Measurements from ENCODE around the gene ARHGAP28. TPM values are rescaled to one million over a fixed set of nuclear protein-coding genes. Genes with fewer than 3 reads are reported as not detected.

ARHGAP28 gene
- polyA plus RNA-seq, 4 donors = 33.7 to 80.9 (median 65.4) TPM

DNA sequence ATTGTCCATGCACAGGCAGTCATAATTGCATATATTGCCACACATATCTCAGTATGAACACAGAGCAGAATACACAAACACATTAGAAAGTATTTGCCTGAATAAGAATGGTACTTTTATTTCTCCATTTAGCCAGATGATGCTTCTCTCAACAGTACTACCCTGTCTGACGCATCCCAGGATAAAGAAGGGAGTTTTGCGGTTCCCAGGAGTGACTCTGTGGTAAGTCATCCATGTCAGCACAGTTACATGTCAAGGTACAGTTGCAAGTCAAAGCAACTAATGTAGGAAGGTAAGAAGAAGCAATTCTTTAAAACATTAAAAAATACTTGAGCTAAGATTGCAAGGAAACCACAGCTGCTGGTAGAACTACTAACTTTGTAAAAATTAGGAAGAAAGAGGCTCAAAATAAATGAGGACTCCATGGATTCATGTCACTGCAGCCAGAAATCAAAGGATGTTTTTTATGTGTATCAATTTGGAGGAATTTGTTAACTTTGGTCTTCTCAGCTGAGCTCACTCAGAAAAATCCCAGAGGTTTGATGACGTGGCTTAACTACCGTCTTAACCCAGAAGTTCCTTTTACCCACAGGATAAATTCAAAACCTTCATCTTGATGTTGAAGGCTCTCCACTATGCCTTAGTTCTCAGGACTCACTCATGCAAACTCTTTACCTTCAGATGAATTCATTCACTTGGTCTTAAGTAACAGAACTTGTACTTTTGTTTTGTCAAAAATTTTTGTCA lies 130.3 kb downstream of the ARHGAP28 start:
- no peak for DNase-seq (ENCODE audit: low read depth in 4 of 4, low spot score in 3 of 4)

DNA sequence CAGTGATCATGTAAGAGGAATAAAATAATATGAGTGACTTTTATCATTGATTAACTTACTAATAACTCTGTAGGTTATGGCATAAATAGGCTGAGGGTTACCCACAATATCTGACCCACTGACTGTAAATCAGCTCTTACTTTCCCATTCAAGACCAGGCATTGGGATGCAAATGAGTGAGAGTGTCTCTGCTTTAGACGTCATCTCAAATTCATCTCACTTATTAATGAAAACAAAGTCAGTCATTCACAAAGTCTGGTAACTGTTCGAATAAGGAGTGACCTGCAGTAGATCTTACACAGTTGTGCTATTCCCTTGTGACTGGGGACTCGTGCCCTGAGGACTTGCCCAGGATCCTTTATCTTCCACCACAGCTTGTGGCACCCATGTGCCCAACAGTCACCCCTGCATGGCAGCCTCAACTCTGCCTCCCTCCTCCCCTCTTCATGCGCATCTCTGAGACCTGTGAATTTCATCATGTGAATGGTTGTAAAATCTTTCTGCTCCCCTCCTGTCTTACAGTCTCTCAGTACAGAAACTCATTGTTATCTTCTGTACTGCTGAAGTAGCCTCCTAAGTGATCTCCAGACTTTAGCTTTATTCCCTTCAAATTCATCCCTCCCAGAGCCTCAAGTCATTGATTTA lies 131.4 kb downstream of the ARHGAP28 start:
- no peak for DNase-seq (ENCODE audit: low read depth in 4 of 4, low spot score in 3 of 4)

DNA sequence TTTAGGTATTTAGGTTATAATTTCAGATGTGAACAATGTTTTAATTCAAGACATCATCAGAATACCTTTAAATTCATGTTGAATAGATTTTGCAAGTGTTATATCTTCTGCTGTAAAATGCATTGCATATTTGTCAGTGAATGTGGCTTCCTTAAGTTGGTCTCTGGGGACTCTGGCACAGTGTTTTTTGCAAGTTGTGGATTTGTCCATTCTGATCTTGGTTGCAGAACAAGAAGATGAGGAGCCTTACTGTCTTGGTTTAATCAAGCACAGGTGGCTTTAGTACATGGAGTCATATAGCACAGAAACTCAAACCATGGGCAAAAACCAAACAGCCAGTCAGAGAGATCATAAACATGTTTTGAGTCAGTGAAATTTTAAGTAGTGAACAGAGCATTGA lies 135.7 kb downstream of the ARHGAP28 start:
- no peak for DNase-seq (ENCODE audit: low read depth in 4 of 4, low spot score in 3 of 4)

DNA sequence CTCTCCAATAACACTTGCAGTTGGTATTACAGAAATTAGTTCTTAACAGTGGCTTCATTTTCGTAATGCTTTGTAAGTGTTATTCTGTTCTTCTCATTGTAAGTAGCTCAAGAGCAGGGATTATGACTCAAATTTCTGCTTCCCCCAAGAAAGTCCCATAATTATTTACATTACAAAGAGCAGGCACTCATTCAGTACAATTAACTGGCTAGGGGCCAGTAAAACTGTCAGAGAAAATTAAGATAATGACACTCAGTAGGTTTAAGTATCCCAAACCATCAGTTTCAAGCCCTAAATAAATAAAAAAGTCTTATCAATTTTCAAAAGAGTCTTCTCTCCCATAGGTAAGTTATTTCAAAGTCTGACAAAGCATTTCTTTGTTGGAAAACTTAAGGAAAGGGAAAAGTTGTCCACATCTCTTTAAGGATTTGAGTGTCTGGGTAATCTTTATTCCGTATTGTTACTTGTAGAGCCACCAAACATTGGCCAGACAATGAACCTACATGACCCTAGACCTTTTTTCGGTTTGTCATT lies 137.1 kb downstream of the ARHGAP28 start:
- DNase-seq (ENCODE audit: low read depth in 4 of 4, low spot score in 3 of 4) = no peak

DNA sequence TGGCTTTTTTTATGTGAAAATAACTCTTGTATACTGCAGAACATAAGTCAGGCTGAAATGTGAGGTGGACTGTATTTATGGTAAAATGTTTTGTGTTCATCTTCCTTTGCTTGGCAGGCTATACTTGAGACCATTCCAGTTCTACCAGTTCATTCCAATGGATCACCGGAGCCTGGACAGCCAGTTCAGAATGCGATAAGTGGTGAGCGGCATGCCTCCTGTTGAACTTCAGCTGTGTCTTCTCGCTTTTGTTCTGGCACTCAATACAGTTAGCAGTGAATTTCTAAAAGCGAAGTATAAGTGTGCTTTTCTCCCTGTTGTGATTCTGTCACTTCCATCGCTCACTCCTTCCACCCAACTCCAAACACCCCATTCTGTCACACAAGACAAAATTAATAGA lies 138.5 kb downstream of the ARHGAP28 start:
- no peak for DNase-seq (ENCODE audit: low read depth in 4 of 4, low spot score in 3 of 4)

DNA sequence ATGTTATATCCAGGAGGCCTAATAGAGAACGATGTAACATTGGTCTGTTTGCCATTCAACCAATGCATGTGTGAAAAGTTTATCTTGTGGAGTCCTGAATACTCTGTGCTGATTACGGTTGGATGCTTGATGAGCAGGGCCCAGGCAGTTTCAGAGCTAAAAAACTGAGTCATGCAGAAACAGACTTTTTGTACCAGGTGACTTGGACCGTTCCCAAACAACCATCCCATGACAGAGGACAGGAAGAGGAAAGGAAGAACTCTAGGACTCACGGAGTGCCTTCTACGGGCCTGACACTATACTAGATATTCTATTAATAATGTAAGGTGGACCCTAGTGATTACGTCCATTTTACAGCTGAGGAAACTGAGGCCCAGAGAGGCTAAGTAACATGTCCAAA lies 142.1 kb downstream of the ARHGAP28 start:
- DNase-seq (ENCODE audit: low read depth in 4 of 4, low spot score in 3 of 4) = no peak

DNA sequence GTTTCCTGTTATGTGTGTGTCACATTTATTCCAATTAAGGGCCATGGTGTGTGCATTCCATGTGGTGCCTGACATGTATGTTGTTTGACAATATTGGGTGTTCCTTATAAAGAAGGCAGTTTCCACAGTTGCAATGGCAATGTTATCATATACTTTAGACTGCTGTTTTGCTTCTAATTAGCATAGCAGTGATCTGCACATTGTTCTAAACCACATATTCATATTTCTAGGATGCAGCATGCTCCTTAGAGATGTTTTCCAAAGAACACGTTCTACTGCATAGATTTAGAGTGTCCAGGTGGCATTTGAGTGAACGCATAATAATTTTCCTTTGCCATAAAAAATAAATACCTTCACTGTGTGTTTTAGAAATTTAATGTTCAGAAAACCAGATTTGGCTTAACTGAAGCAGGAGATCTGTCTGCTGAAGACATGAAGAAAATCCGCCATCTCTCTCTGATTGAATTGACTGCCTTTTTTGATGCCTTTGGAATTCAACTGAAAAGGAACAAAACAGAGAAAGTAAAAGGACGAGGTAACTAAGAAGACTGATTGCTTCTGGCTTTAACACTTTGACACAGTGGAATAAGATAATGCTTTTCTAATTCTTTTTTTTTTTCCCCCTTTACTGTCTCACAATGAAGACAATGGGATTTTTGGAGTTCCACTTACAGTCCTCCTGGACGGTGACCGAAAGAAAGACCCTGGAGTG lies 143.7 kb downstream of the ARHGAP28 start:
- DNase-seq (ENCODE audit: low read depth in 4 of 4, low spot score in 3 of 4) = no peak

DNA sequence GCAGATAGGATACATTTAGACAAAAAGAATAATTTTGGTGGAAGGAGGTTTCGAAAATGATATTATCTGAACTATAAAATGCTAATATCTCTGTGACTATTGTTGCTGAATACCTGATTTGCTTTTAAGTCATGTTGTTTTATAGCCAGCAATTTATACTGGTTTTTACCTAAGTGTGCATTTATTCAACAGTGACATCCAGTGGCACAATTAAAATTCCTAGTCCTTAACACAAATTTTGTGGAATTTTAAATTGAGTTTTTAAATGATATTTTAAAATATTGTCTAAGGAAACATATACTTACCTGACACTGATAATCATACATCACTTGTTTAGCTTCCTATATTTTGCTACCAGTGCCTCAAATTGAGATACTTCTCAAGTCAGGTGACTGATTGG lies 144.8 kb downstream of the ARHGAP28 start:
- no peak for DNase-seq (ENCODE audit: low read depth in 4 of 4, low spot score in 3 of 4)

DNA sequence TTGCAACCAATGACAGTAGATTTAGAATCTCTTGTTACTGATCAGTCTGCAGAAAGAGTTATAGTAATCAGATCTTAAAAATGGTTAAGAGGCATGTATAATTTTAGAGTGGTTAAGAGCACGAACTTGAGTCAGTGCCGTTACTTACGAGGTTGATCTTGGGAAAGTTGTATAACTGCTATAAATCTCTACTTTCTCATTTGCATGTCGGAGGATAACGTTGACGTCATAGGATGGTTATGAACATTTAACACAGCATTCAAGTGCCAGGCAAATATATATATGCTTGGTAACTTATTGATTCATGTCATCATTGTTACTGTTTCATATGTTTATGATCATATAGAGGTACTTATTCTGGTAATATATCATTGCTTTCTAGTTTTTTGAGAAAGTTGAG lies 146.2 kb downstream of the ARHGAP28 start:
- DNase-seq (ENCODE audit: low read depth in 4 of 4, low spot score in 3 of 4) = no peak

DNA sequence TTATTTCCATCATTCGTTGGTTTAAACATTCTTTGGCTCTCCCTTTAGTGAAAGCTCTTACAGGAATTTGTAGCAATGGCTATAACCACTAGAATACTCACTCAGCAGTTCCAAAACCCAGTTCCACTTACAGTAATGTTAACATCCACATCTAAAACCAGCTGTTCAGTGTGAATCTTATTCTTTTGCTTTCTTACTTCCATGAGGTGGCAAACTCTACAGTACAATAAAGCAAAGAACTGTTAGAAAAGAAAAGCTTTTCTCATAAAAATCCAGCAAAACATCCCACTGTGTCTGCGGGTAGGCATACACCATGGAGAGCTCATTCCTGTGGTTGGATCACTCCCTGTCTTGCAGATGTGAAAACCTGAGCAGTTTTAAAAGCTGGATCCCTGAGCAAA lies 147.1 kb downstream of the ARHGAP28 start:
- DNase-seq (ENCODE audit: low read depth in 4 of 4, low spot score in 3 of 4) = no peak

DNA sequence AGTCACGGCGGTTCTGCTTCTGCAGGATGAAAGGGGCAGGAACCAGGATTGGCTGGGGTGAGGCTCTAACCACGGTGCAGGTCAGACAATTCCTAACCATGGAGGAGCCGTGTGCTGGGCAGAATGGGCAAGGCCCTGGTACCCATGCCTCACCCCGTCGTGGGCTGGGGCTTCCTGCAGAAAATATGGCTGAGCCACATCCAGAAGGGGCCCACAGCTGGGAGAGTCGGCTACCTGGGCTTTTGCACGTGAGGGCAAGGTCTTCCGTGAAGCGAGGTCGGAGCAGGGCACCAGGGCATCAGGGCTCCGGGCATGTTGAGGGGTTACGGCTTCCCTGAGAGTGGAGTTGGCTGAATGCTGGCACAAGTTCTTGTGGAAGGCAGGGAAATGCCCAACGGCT lies 147.8 kb downstream of the ARHGAP28 start:
- no peak for DNase-seq (ENCODE audit: low read depth in 4 of 4, low spot score in 3 of 4)

DNA sequence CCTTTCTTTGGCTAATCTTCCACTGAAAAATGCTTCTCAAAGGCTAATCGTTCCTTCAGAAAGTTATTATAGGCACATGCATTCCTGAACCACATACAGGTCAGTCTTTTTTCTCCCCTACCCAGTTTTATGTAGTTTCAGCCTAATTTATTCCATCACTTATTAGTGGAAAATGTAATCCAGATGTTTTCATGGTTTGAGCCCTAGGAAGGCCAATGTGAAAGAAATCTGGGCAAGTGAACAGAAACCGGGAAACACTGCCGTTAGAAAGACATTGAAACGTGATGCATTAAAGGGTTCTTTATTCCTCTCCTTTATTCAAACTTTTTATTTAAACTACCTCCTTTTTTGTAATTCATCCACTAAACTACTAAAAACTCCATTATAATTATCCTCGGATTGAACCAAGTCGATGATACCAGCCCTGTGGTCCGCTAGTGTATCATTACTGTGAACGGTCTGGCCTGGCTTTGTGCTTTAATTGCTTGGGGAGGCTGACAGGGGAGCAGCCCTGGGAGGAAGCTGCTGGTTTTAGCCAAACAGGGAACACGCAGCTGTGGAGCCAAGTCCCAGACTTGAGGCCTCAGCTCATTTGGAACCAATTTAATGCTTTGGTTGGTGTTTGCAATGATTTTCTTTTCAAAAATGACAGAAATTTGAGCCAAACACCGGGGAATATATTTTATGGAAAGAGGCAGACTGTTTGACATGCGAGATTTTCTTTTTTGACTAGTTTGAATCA lies 149.2 kb downstream of the ARHGAP28 start:
- no peak for DNase-seq (ENCODE audit: low read depth in 4 of 4, low spot score in 3 of 4)

DNA sequence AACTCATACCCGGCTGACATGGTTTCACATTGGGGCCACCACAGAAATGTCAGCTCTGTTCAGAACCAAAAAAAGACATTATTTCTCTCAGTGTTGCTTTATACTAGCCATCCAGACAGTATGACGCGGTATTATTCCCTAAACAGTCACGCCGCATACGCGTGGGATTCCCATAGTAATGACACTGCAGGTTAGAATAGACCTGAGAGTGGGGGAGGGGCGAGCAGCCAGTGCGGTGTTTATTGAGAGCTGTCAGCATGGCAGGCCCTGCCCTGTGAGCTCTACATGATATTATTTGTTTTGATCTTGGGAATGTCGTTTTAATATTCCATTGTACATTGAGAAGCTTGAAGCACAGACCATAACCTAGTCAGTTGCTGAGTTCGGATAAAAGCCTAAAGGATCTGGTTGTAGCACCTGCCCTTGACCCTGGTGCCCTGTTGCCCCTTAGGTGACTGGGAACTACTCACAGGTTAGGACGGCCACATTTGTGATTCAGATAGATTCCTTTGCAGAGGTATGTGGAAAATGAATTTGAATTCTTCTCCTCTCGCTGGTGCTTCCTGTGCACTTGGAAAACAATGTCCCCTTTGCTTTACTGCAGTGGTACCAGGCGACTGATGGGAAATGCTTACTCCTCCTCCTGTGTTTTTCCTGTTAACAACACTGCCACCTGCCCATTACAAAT lies 150.1 kb downstream of the ARHGAP28 start:
- no peak for DNase-seq (ENCODE audit: low read depth in 4 of 4, low spot score in 3 of 4)

DNA sequence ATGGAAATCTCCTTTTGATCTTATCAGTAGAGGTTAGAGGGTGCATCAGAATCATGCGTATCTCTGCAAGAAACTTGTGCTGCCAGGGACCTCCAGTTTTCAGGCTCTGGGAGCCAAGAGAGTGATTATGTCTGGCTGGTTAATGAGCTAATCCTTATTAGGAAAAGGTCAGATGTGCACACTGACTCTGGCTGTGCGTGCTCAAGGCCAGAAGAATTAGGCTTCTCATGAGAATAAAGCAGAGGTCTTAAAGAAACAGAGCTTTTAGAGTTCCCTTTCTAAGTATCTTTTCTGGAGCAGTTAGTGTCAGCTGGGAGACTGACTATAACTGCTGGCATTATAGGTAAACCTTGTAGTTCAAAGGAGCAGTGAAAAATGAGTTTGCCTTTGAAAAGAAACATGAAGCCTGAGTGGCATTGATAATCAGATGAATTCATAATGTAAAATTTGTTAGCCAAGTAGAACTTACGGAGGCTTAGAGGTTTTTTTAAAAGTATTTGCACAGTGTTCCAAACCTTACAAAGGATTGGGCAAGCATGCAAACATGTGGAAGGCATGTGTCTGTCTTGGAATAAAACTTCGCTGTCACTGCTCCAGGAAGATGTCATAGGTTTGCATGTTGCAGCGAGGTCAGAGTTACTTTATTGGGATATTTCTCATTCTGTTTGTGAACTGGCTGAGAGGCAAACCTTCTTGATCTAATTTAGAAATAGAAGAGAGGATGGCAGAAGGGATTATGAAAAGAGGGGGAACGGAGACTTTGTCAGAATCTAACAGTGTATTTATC lies 151.7 kb downstream of the ARHGAP28 start:
- DNase-seq (ENCODE audit: low read depth in 4 of 4, low spot score in 3 of 4) = no peak

DNA sequence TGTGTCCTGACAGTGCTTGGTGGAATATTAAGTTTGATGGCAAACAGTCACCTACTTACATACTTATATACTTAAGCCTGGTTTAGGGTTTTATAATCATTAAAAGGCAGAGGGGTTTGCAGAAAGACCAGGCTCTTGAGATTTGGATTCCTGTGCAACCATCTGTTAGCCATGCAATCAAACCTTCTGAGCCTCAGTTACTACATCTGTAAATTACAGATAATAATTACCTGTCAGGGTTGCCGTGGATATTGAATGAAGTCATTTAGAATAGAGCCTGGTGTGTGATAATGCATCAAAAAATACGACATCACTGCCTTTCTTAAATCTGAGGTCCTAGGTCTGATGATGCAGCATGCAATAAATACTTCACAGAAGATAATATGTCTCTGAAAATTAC lies 152.9 kb downstream of the ARHGAP28 start:
- no peak for DNase-seq (ENCODE audit: low read depth in 4 of 4, low spot score in 3 of 4)

DNA sequence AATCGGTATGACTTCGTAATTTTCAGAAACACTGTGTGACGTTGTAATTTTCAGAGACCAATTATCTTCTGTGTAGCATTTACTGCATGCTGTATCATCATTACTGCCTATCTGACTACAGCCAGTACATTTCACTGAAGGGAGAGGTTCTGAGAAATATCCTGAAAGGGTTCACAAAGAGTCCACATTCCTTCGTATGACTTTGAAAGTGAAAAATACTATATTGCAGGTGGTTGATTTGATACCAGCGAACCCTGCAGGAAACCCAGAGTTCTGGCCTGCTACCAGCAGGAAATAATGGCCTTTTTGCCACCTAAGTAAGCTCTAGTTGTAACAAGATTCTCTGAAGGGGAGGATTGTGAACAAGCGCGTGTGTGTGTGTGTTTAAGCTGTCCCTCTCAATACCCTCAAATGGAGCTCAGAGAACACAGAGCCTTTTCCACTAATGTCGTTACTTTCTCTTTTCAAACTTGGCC lies 155.5 kb downstream of the ARHGAP28 start:
- DNase-seq (ENCODE audit: low read depth in 4 of 4, low spot score in 3 of 4) = peak in 1 of 4 donors; percentile 38

DNA sequence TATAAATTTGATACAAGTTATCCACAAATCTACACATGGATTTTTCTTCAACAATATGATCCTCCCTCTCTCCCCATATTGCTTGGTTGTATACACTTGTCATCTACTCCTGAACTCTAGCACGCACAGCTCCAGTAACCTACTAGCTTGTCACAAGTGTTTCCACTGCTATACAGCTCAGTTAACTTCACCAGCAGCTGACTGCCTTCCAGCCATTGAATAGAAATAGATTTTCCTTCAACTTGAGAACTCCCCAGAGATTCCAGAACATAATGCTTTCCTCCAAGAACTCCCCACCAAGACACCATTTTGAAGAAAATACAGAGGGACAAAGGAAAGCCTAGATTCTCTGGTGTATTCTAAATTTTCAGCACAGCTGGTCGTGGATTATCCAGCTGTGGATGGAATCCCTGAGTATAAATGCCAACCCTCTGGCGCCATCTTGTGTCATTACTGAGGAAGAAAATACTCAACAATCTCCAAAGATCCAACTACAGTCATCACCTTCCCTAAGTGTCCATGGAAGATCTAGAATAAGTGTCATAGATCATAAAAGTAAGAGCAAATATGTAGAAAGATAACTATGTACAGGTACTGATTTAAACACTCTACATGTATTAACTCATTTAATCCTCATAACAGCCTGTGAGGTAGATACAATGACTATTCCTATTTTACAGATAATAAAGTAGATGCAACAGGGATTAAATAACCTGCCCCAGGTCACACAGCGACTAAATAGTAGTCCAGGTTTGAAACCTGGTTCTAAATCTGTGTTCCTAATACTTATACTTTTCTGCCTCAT lies 156.7 kb downstream of the ARHGAP28 start:
- DNase-seq (ENCODE audit: low read depth in 4 of 4, low spot score in 3 of 4) = peak in 2 of 4 donors; percentile 53 to 59

DNA sequence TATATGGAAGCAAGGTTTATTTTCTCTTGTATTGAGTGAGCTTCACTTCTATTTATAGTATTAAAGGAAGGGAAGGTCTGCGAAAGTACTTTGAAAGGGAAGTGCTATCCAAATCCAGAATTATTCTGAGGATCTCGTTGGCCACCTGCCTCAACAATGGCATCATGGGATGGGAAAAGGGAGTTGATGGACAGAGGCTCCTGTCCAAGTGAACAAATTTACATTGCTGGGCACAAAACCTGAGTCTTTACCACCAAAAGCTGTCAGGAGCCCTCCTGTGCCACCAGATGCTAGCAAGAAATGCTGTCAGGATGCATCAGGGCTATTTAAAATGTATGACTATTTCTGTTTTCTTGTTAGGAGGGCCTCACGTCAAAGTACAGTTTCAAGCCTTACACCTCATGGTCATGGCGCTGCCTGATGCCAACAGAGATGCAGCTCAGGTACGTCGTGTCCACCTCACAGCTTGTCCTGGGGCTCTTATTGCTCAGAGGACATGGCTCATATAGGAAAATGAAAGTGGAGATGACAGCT lies 157.3 kb downstream of the ARHGAP28 start:
- no peak for DNase-seq (ENCODE audit: low read depth in 4 of 4, low spot score in 3 of 4)

Data from left renal pelvis (tissue), 4 donors.